HCT116 (cell line): ENCODE measurements around the gene AASDH. TPM values are rescaled to one million over a fixed set of nuclear protein-coding genes. Genes with fewer than 3 reads are reported as not detected.

Experiments
- ATAC-seq: fragments of 200-7000 bp; cut with Tn5 transposase; 2 replicates; pipeline ENCODE4 v1.9.1; 2020; ENCODE audit warnings: mild to moderate bottlenecking, moderate library complexity
- BruUV-seq: library from RNA; stranded (reverse); fragments of 400-500 nt; replicated peaks from 2 replicates; lab custom pipeline; 2021; lab: Mats Ljungman, UMichigan
- CTCF ChIA-PET: fragments of 300-600 bp; sonication (Branson Sonifier 250); formaldehyde crosslinking; loops from one replicate; lab custom pipeline; 2021; ENCODE audit warnings: antibody characterized with exemption; lab: Charles Lee
- POLR2A ChIA-PET: fragments of 300-600, 350-600 bp; sonication (Branson Sonifier 250); formaldehyde crosslinking; loops from one replicate; lab custom pipeline; 2021; ENCODE audit warnings: antibody characterized with exemption; lab: Charles Lee
- RAD21 ChIA-PET, 2 experiments: fragments of 300-600 bp; sonication (Branson Sonifier 250); formaldehyde crosslinking; loops; one replicate each; lab custom pipeline; 2023; ENCODE audit warnings: low total read pairs in 2 of 2; ENCODE audit not compliant: uncharacterized antibody in 2 of 2, unreplicated experiment in 2 of 2, low non-redundant PET in 1 of 2; lab: Charles Lee
- DNase-seq: peaks from one replicate; pipeline ENCODE4 v3.0.0-alpha.2; 2010; ENCODE audit warnings: low read depth, low spot score
- H2AFZ ChIP-seq: fragments of 200-600 bp; shearing (Covaris generic), sonication (generic); 2 replicates; pipeline ENCODE4 v1.6.1; 2017; ENCODE audit warnings: low read depth, mixed run types, mixed read lengths, antibody characterized with exemption, low read length; ENCODE audit not compliant: poor library complexity, severe bottlenecking
- H3K27ac ChIP-seq: 2 replicates; pipeline ENCODE4 v1.5.1; 2012; ENCODE audit warnings: low read depth, low read length
- H3K27me3 ChIP-seq: fragments of 200-600 bp; sonication (generic); 2 replicates; pipeline ENCODE4 v1.6.1; 2016; ENCODE audit warnings: mixed run types, low read length, mixed read lengths; ENCODE audit not compliant: insufficient read depth
- H3K36me3 ChIP-seq, 2 experiments: fragments of 200-500 bp in 1 of 2; fragments of 200-600 bp in 1 of 2; sonication (Bioruptor generic) in 1 of 2; sonication (generic) in 1 of 2; 2 replicates each; pipeline versions ENCODE4 v1.5.1 to v1.6.1; 2014 to 2016; ENCODE audit warnings: low read length in 2 of 2, inconsistent platforms in 1 of 2, mixed read lengths in 1 of 2, mixed run types in 1 of 2; ENCODE audit not compliant: insufficient read depth in 2 of 2, control insufficient read depth in 1 of 2
- H3K4me1 ChIP-seq, 2 experiments: fragments of 200-600 bp in 1 of 2; sonication (generic) in 1 of 2; 2 replicates each; pipeline versions ENCODE4 v1.5.1 to v1.6.1; 2012 to 2017; ENCODE audit warnings: low read length in 2 of 2, inconsistent platforms in 1 of 2, mild to moderate bottlenecking in 1 of 2, mixed read lengths in 1 of 2, mixed run types in 1 of 2, moderate library complexity in 1 of 2; ENCODE audit not compliant: insufficient read depth in 2 of 2, control insufficient read depth in 1 of 2
- H3K4me2 ChIP-seq: fragments of 200-600 bp; sonication (generic); 2 replicates; pipeline ENCODE4 v1.6.1; 2017; ENCODE audit warnings: mixed run types, low read length, mixed read lengths
- H3K4me3 ChIP-seq, 2 experiments: fragments of 200-600 bp in 1 of 2; sonication (generic) in 1 of 2; replicated peaks in 1 of 2; 2 replicates each; pipeline ENCODE4 v1.5.1; 2011 to 2016; ENCODE audit warnings: low read length in 2 of 2, control low read depth in 1 of 2, low read depth in 1 of 2, mild to moderate bottlenecking in 1 of 2, mixed read lengths in 1 of 2, mixed run types in 1 of 2
- H3K79me2 ChIP-seq: fragments of 200-600 bp; sonication (generic); 2 replicates; pipeline ENCODE4 v1.6.1; 2017; ENCODE audit warnings: mild to moderate bottlenecking, mixed run types, low read length, moderate library complexity, mixed read lengths; ENCODE audit not compliant: insufficient read depth
- H3K9ac ChIP-seq: fragments of 200-600 bp; sonication (generic); 2 replicates; pipeline ENCODE4 v1.6.1; 2016; ENCODE audit warnings: low read length, mixed read lengths
- H3K9me2 ChIP-seq: fragments of 200-600 bp; sonication (generic), shearing (Covaris generic); 2 replicates; pipeline ENCODE4 v1.6.1; 2017; ENCODE audit warnings: mixed run types, mild to moderate bottlenecking, moderate library complexity; ENCODE audit not compliant: insufficient read depth
- H3K9me3 ChIP-seq, 2 experiments: fragments of 200-500 bp in 1 of 2; fragments of 200-600 bp in 1 of 2; sonication (Bioruptor generic) in 1 of 2; sonication (generic) in 1 of 2; 2 replicates each; pipeline ENCODE4 v1.6.1; 2014 to 2017; ENCODE audit warnings: low read length in 2 of 2, mixed read lengths in 2 of 2, inconsistent platforms in 1 of 2, low read depth in 1 of 2, mild to moderate bottlenecking in 1 of 2, mixed run types in 1 of 2, moderate library complexity in 1 of 2; ENCODE audit not compliant: control insufficient read depth in 1 of 2, insufficient read depth in 1 of 2
- H4K20me1 ChIP-seq: fragments of 200-600 bp; sonication (generic), shearing (Covaris generic); 2 replicates; pipeline ENCODE4 v1.6.1; 2017; ENCODE audit warnings: mixed run types, mild to moderate bottlenecking, moderate library complexity; ENCODE audit not compliant: insufficient read depth
- ATF3 ChIP-seq: IDR thresholded peaks from 2 replicates; pipeline ENCODE4 v1.6.1; 2012
- CTCF ChIP-seq, 3 experiments: fragments of 200-600 bp in 1 of 3; sonication (generic) in 1 of 3; IDR thresholded peaks in 2 of 3; conservative IDR thresholded peaks in 1 of 3; 2 replicates each; pipeline ENCODE4 v1.5.1; 2012 to 2017; ENCODE audit warnings: low read depth in 2 of 3, low read length in 2 of 3, antibody characterized with exemption in 1 of 3, borderline replicate concordance in 1 of 3, control low read depth in 1 of 3, mild to moderate bottlenecking in 1 of 3, mixed read lengths in 1 of 3, mixed run types in 1 of 3, moderate library complexity in 1 of 3; ENCODE audit not compliant: insufficient read depth in 1 of 3
- EGR1 ChIP-seq: IDR thresholded peaks from 2 replicates; pipeline ENCODE4 v1.6.1; 2012; ENCODE audit warnings: low read depth
- EZH2phosphoT487 ChIP-seq: fragments of 200-600 bp; IDR thresholded peaks from 2 replicates; pipeline ENCODE4 v1.6.1; 2018; ENCODE audit warnings: antibody characterized with exemption, borderline replicate concordance
- JUND ChIP-seq: IDR thresholded peaks from 2 replicates; pipeline ENCODE4 v1.6.1; 2012
- MAX ChIP-seq: IDR thresholded peaks from 2 replicates; pipeline ENCODE4 v1.6.1; 2012
- POLR2A ChIP-seq: IDR thresholded peaks from 2 replicates; pipeline ENCODE4 v1.7.0; 2011; ENCODE audit warnings: borderline replicate concordance; ENCODE audit not compliant: insufficient read depth, insufficient read length; ENCODE audit errors: extremely low read depth
- POLR2AphosphoS5 ChIP-seq: IDR thresholded peaks from 2 replicates; pipeline ENCODE4 v1.6.1; 2011; ENCODE audit warnings: mild to moderate bottlenecking, low read depth, low read length, moderate library complexity
- REST ChIP-seq: IDR thresholded peaks from 2 replicates; pipeline ENCODE4 v1.6.1; 2012; ENCODE audit warnings: low read depth
- SP1 ChIP-seq: IDR thresholded peaks from 2 replicates; pipeline ENCODE4 v1.6.1; 2012; ENCODE audit warnings: low read depth
- SRF ChIP-seq: IDR thresholded peaks from 2 replicates; pipeline ENCODE4 v1.6.1; 2012; ENCODE audit warnings: low read depth
- TCF7L2 ChIP-seq: IDR thresholded peaks from 2 replicates; pipeline ENCODE4 v1.7.0; 2011; ENCODE audit warnings: borderline replicate concordance, inconsistent platforms; ENCODE audit not compliant: insufficient read depth, insufficient read length; ENCODE audit errors: extremely low read depth
- YY1 ChIP-seq: IDR thresholded peaks from 2 replicates; pipeline ENCODE4 v1.6.1; 2011; ENCODE audit warnings: low read length, low read depth, moderate library complexity, mild to moderate bottlenecking; ENCODE audit not compliant: insufficient replicate concordance; ENCODE audit errors: extremely low read depth
- intact Hi-C: fragments of 100-400 bp; cut with micrococcal nuclease; formaldehyde crosslinking; loops from 2 replicates; pipeline ENCODE4 v1.10.0; 2022
- total RNA-seq: library from RNA; stranded (reverse); gene quantifications from one replicate; pipeline ENCODE4 v1.2.1, GENCODE V29; 2021; ENCODE audit not compliant: unreplicated experiment

AASDH gene
- total RNA-seq, 1 experiment from 2014 or later: 13.7 TPM

GRCh38 chr4:56305390-56305789, 81.9 kb downstream of the AASDH start:
- H3K36me3 ChIP-seq: no peaks in the 10 kb centered on the region
- no peak overlapping the region for H3K4me3 ChIP-seq
- H4K20me1 ChIP-seq: no peaks in the 10 kb centered on the region
- ChIA-PET POLR2A (no interaction called here), CTCF (no interaction called here)
- no peaks in the 10 kb centered on the region for H3K9me2 ChIP-seq
- H3K4me2 ChIP-seq: peak overlapping the region; percentile 29
- H3K4me1 ChIP-seq: peaks cover 0 to 34% of the 10 kb centered on the region in 2 experiments; a peak in 3 of 4 replicates
- BruUV-seq: no TSS peak
- H3K9ac ChIP-seq: no peak overlapping the region
- no peaks in the 10 kb centered on the region for H3K9me3 ChIP-seq
- DNase-seq (no peak), ATAC-seq (no peak)
- TF ChIP-seq JUND: no peak
- TF ChIP-seq POLR2A: no peak
- no peak for TF ChIP-seq TCF7L2
- TF ChIP-seq EGR1: no peak
- TF ChIP-seq MAX: no peak
- TF ChIP-seq YY1: no peak
- no peak for TF ChIP-seq EZH2phosphoT487
- no peak for TF ChIP-seq CTCF (IDR thresholded peaks at IDR 0.05 in 2 of 3, conservative IDR thresholded peaks at IDR 0.05 in 1 of 3; ENCODE audit: borderline replicate concordance in 1 of 3, insufficient read depth in 1 of 3, low read depth in 2 of 3, low read length in 2 of 3)
- TF ChIP-seq REST: no peak
- no peak for TF ChIP-seq POLR2AphosphoS5
- no peak for TF ChIP-seq ATF3
- no peak for TF ChIP-seq SRF
- no peak for TF ChIP-seq SP1
- TF ChIP-seq, all 23 proteins: peak for 0
- no peak overlapping the region for H3K27ac ChIP-seq
- H3K79me2 ChIP-seq: no peaks in the 10 kb centered on the region
- RAD21 ChIA-PET: no interaction called here
- H2AFZ ChIP-seq: no peak overlapping the region
- intact Hi-C loops: loop anchor here (5.0 to 10.0 kb wide), 2 partner anchors 431 to 498 kb away; no protein-coding TSS in a partner anchor
- H3K27me3 ChIP-seq: no peaks in the 10 kb centered on the region
